ENCODE measurements around the gene CD200R1L.

- TF ChIP-seq POLR2AphosphoS5 (IDR thresholded peaks at IDR 0.05) = no peak
- TF ChIP-seq CTCF (IDR thresholded peaks at IDR 0.05) = no peak
- TF ChIP-seq POLR2A (IDR thresholded peaks at IDR 0.05) = no peak
Observed at GRCh38 chr3:112767777-112768176, 78.9 kb downstream of the CD200R1L start.
